Embryonic facial prominence (tissue), 1 donor: ENCODE results near the gene PSMD3.
"Not testable (repeated sequence)": the region's sequence is repeated elsewhere in the genome, so short reads cannot be mapped to it uniquely, and the experiment has no call there.

ENCODE experiments used
- DNase-seq: peaks from one replicate; pipeline ENCODE4 v3.0.0-alpha.2; 2016; ENCODE audit errors: extremely low spot score

PSMD3 gene

GRCh38 chr17:39980351-39981206, at the start of gene PSMD3:
Gene PSMD3 (plus strand): TSS chr17:39980807. CDS start chr17:39980971, 164 bp downstream.
- peak; percentile 99 for DNase-seq

DNA sequence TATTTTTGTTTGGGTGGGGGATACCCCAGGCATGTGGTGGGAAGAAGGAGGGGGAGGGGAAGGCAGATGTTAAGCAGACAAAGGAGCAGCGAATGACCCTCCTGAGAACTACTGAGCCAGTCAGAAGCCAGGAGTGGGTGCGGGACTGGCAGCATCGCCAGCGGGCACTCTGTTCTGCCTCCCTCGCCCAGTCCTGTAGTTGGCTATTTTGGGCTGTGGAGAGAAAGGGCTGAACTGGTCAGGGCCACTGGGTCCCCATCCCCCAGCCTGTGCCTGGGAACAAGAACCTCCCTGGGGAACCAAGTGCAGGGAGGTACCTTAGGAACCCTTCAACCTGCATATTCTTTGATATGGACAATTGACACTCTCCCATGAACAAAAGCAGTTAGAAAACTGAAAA, 46.7 kb upstream of the PSMD3 start:
- DNase-seq = no peak

DNA sequence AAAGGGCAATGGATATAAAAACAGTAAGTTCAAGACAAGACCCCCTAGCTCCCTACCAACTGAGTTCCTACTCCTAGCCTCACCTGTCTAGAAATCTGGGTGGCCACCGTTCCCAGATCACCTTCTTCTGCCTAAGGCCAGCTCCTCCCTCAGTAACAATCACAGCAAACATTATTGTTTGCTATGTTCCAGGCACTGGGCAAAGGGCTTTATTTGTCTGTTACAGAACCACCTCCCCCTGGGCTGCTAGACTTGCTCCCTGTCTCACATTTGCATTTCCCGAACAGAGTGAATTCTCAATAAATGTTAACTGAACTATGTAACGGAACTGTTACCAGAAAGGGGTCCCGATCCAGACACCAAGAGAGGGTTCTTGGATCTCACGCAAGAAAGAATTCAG, 46.3 kb upstream of the PSMD3 start:
- DNase-seq = no peak

DNA sequence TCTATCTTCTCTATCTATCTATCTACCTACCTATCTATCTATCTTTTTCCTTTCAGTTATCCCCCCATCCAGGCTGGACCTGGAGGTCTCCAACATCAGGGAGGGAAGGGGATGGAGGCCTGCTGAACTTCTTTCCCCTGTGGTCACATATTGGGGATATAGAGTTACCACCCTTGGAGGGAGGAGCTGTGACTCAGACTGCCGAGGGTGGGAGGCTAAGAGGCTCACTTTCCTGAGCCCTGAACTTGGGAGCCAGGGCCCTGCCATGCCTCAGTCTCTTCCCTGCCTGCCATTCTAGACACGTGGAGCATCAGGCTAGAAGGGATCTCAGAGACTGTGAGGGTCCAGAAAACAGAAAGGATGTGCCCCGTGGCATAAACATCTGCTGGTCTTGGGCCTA, 44.7 kb upstream of the PSMD3 start:
- DNase-seq = no peak

DNA sequence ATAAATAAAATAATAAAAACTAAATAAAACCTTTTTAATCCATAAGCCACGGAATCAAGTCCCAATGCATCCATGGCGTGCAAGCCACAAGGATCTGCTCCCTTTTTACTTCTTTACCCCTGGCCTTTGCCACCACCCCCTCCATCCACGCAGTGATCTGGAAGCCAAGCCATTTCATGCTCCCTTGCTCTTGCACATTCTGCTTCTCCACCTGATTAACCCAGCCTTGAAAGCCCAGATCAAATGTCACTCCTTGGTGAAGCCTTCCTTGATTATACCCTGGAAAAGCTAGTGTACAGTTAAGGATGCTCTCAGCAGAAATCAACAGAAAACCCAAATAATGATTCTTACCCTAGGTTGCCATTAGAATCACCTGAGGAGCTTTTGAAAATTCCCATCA, 43.2 kb upstream of the PSMD3 start:
- DNase-seq = no peak

GRCh38 chr17:39938140-39938869, 42.3 kb upstream of the PSMD3 start:
- DNase-seq = no peak

DNA sequence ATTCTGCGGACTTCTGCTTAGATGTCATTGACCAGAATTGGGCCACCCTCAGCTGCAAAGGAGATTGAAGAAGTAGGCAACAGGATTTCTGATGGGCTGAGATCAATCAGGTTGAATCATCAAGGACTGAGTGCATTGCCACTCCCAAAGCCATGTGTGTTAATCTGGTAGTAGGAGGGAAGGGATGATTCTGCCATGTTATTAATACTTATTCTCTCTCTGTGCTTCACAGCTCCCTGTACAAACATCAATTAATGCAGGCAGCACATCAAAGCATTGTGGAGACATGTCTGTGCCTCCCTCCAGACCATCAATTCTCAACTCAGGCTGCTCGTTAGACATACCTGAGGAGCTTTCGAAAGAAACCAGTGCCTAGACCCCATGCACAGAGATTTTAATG, 41.5 kb upstream of the PSMD3 start:
- DNase-seq = no peak

DNA sequence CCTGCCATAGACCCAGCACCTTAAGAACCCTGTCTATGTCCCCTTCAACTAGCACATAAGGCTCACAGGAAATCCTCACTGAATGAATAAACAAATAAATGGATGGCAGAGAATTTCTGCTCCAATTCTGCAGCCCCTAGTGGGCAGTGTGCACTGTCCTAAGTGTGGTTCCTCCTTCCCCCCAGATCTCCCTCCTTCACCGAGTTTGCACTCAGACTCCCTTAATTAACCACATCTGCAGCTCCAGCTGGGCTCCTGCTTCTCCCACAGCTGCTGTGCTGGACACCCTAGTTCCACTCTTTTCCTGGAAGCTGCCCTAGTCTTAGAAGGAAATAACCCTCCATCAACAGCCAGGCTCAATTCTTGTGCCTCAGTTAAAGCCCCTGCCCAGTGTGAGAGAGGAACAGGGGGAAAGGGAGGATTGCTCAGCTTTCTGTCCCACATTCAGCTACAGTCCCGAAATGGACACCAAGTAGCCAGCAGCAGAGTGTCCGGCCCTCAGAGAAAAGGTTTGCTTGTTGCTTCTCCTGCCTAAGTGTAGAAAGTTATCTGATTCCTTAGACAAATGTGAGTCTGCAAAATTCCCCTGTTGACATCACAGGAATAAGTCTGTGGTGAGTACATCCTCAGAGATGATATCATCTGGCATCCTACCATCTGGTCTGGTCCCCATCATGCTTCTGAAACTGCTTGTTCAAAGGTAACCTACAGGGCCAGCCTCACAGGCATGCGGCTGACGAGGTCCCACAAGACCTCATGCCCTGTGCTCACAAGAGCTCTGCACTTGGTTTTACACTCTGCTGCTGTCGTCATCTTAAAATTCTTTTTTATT, 40.8 kb upstream of the PSMD3 start:
- no peak for DNase-seq

DNA sequence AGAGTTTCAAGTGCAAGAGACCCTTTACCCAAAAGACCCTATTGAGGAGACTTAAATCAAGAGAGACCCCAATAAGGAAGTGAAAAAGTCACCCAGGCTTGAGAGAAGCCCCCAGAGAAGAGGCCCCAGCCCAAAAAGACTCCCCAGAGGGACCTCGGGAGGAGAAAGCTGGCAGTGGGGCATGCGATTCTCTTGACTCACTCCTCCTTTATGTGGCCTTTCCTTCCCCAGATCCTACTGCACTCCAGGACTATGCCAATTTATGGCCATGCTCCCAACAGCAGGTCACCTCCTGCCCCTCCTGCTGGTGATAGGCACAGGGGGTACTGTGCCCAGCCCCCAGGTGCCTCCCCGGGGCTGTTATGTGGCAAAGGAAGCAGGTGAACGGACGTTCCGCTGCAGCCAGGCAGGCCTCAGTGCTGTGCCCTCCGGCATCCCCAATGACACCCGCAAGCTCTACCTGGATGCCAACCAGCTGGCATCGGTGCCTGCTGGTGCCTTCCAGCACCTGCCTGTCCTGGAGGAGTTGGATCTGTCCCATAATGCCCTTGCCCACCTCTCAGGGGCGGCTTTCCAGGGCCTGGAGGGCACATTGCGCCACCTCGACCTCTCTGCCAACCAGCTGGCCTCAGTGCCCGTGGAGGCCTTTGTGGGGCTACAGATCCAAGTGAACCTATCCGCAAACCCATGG, 36.8 kb upstream of the PSMD3 start:
- no peak for DNase-seq

DNA sequence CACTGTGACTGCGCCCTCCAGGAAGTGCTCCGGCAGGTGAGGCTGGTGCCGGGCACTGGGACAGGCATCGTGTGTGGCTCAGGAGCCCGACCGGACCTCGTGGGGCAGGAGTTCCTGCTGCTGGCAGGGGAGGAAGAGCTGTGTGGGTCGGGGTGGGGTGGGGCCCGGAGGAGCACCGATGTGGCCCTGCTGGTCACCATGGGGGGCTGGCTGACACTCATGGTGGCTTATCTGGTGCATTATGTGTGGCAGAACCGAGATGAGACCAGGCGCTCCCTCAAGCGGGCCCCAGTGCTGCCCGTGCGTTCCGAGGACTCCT, 36.3 kb upstream of the PSMD3 start:
- no peak for DNase-seq

DNA sequence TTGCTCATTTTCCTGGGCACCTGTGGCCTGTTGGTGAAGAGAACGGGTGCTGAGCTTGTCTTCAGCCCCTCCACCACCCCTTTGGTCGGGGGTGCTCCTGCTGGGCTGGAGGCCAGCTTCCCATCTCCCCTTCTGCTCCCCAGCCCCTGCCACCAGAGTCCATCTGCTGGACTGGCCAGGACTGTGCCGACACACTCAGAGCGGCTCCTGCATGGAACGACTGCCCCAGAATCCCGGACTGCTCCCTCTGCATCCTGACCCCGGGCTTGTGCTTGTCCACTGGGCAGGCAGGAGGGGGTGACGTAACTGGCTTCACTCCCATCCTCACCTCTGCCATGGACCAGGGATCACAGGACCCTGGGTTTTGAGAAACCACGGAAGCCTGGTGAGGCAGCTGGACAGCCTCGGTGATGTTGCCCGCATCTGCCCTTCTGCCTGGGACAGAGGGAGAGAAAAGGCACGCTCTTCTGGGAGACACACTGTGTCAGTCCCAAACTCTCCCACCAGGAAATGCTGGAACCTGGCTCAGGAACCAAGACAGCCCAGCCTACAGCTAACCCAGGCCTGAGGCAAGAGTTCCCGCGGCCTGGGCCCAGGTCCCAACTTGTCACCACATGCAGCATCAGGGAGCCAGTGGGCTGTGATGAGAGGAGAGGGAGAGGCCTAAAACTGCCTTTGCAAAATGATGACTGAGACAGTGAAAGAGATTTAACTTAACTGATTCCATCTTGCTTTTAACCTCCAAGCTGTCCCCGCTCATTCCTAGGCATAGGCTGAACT, 33.9 kb upstream of the PSMD3 start:
- no peak for DNase-seq

GRCh38 chr17:39948489-39948828, 32.1 kb upstream of the PSMD3 start:
- not testable (repeated sequence) for DNase-seq

DNA sequence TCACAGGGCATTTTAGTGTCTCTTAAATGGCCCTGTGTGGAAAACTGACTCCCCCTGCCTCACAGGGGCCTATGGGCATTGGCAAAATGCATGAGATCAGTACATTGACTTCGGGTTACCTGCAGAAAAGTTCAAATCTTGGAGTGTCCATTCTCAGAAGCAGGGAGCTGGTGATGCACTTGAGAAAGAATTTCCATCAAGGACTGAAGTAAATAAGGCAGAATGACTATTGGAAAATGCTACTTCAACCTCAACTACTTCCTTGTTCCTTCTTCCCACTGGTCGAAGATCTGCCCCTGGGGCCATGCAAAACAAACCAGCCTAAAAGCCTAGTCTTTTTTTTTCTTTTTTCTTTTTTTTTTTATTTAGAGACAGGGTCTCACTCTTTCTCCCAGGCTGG, 31.6 kb upstream of the PSMD3 start:
- DNase-seq = no peak

- no peak for DNase-seq
These were observed 29.7 kb upstream of the PSMD3 start for GRCh38 chr17:39950871-39951348.

DNA sequence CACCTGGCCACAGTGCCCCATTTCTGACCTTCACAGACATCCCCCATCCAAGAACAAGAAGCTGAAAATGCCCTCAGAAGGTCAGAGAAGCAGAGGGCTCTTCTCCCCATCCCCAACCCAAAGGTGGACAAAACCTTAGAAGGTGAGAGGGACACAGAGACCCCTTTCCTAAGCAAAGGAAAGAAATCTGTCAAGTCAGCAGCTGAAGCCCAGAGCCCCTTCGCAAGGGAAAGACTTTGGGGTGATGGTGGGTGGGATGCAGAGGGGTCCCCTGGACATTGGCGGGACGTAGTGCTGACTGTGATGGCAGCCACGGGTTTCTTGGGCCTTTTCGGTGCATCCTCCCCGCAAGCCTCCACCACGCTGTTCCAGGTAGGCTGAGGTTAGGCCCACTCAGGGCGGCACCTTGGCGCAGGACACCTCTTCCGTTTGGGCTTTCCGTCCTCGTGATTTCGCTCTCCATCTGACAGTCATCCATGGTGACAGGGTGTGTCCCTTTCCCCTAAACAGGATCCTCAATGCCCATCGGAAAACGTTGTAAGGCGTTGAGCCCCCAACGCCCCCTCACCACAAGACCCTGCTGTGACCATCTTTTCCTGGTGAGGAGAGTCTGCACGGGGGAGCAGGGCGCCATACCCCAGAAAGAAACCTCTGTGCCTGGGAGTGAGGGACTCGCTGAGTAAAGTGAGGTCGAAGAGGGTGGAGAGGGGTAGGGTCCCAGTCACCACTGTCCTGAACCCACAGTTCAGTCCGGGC, 28.5 kb upstream of the PSMD3 start:
- no peak for DNase-seq

GRCh38 chr17:39952680-39953470, 27.7 kb upstream of the PSMD3 start:
- DNase-seq = peak; percentile 90

- DNase-seq = no peak
These were observed 27.1 kb upstream of the PSMD3 start for GRCh38 chr17:39953471-39953888.

DNA sequence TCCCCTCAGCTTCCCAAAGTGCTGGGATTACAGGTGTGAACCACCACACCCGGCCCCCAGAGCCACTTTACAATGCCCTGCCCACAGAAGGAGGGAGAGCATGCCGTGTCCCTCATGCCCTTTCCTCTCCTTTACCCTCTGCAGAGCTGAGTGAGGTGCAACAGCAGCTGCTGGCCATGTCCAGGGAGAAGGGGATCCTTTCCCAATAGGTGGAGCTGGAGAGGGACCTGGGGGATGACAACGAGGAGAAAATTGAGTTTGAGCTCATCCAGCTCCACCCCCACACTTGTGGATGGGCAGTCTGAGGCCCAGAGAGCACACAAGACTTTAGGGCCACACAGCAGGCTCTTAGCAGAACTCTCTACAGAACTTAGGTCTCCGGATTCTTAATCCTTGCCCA, 25.7 kb upstream of the PSMD3 start:
- no peak for DNase-seq

GRCh38 chr17:39955726-39956225, 24.8 kb upstream of the PSMD3 start:
- no peak for DNase-seq
